PC-9 (cell line): ENCODE data around the gene VDAC1. TPM values are rescaled to one million over a fixed set of nuclear protein-coding genes. Genes with fewer than 3 reads are reported as not detected.
A peak's percentile ranks its signal among the peaks of the same experiment; 100 is the strongest.
"Not testable (repeated sequence)": the region's sequence is repeated elsewhere in the genome, so short reads cannot be mapped to it uniquely, and the experiment has no call there.

Source experiments
- BruUV-seq: library from RNA; stranded (reverse); fragments of 400-500 nt; replicated peaks from 2 replicates; lab custom pipeline; 2021; lab: Mats Ljungman, UMichigan
- CTCF ChIA-PET: fragments of 300-600 bp; sonication (Branson Sonifier 250); formaldehyde crosslinking; loops from one replicate; lab custom pipeline; 2022; ENCODE audit warnings: antibody characterized with exemption; lab: Charles Lee
- POLR2A ChIA-PET: fragments of 300-600 bp; sonication (Branson Sonifier 250); formaldehyde crosslinking; loops from one replicate; lab custom pipeline; 2022; ENCODE audit warnings: antibody characterized with exemption; ENCODE audit not compliant: unreplicated experiment; lab: Charles Lee
- DNase-seq, 2 experiments: peaks; one replicate each; pipeline versions ENCODE4 v3.0.0 to v3.0.0-alpha.2; 2015 to 2022; ENCODE audit warnings: mixed read lengths in 1 of 2
- H2AFZ ChIP-seq: fragments of 200-600 bp; sonication (generic); 2 replicates; pipeline ENCODE4 v1.8.1; 2017; ENCODE audit warnings: antibody characterized with exemption
- H3F3A ChIP-seq: fragments of 200-600 bp; sonication (generic); 2 replicates; pipeline ENCODE4 v1.8.1; 2017; ENCODE audit warnings: antibody characterized with exemption, mild to moderate bottlenecking, low read depth; ENCODE audit not compliant: insufficient read depth
- H3K27ac ChIP-seq: fragments of 200-600 bp; sonication (generic); 2 replicates; pipeline ENCODE4 v1.6.1; 2016; ENCODE audit warnings: mixed run types
- H3K27me3 ChIP-seq: fragments of 200-600 bp; sonication (generic); 2 replicates; pipeline ENCODE4 v1.6.1; 2016; ENCODE audit warnings: low read depth, mixed run types; ENCODE audit not compliant: insufficient read depth
- H3K36me3 ChIP-seq: fragments of 200-600 bp; sonication (generic); 2 replicates; pipeline ENCODE4 v1.6.1; 2016; ENCODE audit warnings: low read depth, mixed run types
- H3K4me1 ChIP-seq: fragments of 200-600 bp; sonication (generic); replicated peaks from 2 replicates; pipeline ENCODE4 v1.6.1; 2016; ENCODE audit warnings: mixed run types; ENCODE audit not compliant: insufficient read depth
- H3K4me2 ChIP-seq: fragments of 200-600 bp; sonication (generic); 2 replicates; pipeline ENCODE4 v1.6.1; 2017; ENCODE audit warnings: mixed run types
- H3K4me3 ChIP-seq: fragments of 200-600 bp; sonication (generic); 2 replicates; pipeline ENCODE4 v1.6.1; 2016; ENCODE audit warnings: mixed run types
- H3K79me2 ChIP-seq: fragments of 200-600 bp; sonication (generic); 2 replicates; pipeline ENCODE4 v1.6.1; 2017; ENCODE audit warnings: low read depth, mixed run types
- H3K9me2 ChIP-seq: fragments of 200-600 bp; sonication (generic); 2 replicates; pipeline ENCODE4 v1.8.1; 2017; ENCODE audit warnings: mild to moderate bottlenecking; ENCODE audit not compliant: insufficient read depth
- H3K9me3 ChIP-seq: fragments of 200-600 bp; sonication (generic); 2 replicates; pipeline ENCODE4 v1.8.1; 2016; ENCODE audit warnings: low read depth; ENCODE audit not compliant: insufficient read depth
- H4K20me1 ChIP-seq: fragments of 200-600 bp; sonication (generic); 2 replicates; pipeline ENCODE4 v1.8.1; 2017; ENCODE audit not compliant: insufficient read depth
- EZH2 ChIP-seq: fragments of 200-600 bp; sonication (generic); IDR thresholded peaks from 2 replicates; pipeline ENCODE4 v1.8.0; 2017; ENCODE audit warnings: antibody characterized with exemption, low read depth
- intact Hi-C: fragments of 100-400 bp; cut with micrococcal nuclease; formaldehyde crosslinking; loops from one replicate; pipeline ENCODE4 v1.10.0; 2022; ENCODE audit not compliant: unreplicated experiment
- total RNA-seq: library from RNA; stranded (reverse); gene quantifications from 2 replicates; pipeline ENCODE4 v1.2.3, GENCODE V29; 2021
- TF ChIP-seq, protein P1 (sequence below): fragments of 200-600 bp; sonication (generic); conservative IDR thresholded peaks from 2 replicates; pipeline ENCODE4 v1.6.1; 2017; ENCODE audit warnings: mixed run types, antibody characterized with exemption, mild to moderate bottlenecking, moderate library complexity

Gene VDAC1
- total RNA-seq, 1 experiment from 2014 or later: 228 TPM

DNA sequence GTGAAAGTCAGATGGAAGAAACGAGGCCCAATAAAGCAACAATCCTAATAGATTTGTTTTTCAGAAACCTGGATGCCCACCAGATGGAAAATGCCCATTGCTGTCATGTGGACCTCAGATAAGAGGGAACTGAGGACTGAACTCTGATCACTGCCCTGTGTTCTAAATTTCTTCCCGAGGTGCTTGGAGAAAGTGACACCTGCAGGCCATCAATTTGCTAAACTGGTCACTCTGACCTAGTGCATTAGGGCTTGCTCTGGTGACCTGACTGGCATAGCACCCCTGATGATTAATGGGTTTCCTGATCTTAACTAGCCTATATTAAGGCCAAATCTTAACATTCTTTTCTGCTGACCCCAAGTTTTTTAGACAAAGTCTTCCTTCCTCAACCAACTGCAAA is 32.4 kb upstream of the VDAC1 start:
- H3K9me2 ChIP-seq: no peaks in the 10 kb centered on the region
- peak overlapping the region; percentile 52 for H3K4me2 ChIP-seq
- H3K36me3 ChIP-seq: no peaks in the 10 kb centered on the region
- H3K27ac ChIP-seq: peak overlapping the region; percentile 48
- intact Hi-C loops: loop anchor here (5.0 kb wide), 2 partner anchors 670 to 925 kb away; no protein-coding TSS in a partner anchor
- no peak for TF ChIP-seq EZH2
- TF ChIP-seq, protein P1, sequence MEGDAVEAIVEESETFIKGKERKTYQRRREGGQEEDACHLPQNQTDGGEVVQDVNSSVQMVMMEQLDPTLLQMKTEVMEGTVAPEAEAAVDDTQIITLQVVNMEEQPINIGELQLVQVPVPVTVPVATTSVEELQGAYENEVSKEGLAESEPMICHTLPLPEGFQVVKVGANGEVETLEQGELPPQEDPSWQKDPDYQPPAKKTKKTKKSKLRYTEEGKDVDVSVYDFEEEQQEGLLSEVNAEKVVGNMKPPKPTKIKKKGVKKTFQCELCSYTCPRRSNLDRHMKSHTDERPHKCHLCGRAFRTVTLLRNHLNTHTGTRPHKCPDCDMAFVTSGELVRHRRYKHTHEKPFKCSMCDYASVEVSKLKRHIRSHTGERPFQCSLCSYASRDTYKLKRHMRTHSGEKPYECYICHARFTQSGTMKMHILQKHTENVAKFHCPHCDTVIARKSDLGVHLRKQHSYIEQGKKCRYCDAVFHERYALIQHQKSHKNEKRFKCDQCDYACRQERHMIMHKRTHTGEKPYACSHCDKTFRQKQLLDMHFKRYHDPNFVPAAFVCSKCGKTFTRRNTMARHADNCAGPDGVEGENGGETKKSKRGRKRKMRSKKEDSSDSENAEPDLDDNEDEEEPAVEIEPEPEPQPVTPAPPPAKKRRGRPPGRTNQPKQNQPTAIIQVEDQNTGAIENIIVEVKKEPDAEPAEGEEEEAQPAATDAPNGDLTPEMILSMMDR: no peak; the same call in 1 of the 2 replicates
- no peak overlapping the region; the same call in 1 of the 2 replicates for H2AFZ ChIP-seq
- no peaks in the 10 kb centered on the region for H3K27me3 ChIP-seq
- H4K20me1 ChIP-seq: no peaks in the 10 kb centered on the region
- H3K9me3 ChIP-seq: no peaks in the 10 kb centered on the region
- no peaks in the 10 kb centered on the region for H3K79me2 ChIP-seq
- H3K4me1 ChIP-seq: peaks cover 51% of the 10 kb centered on the region
- BruUV-seq: no TSS peak
- peak in 1 of 2 experiments; percentile 84 for DNase-seq
- no peak overlapping the region for H3K4me3 ChIP-seq
- peaks cover 31% of the 10 kb centered on the region for H3F3A ChIP-seq
- CTCF ChIA-PET: interaction anchor here (0.5 kb wide), 1 partner anchor 14 kb away, joined by 7 read pairs; no protein-coding TSS in a partner anchor
- POLR2A ChIA-PET: no interaction called here

DNA sequence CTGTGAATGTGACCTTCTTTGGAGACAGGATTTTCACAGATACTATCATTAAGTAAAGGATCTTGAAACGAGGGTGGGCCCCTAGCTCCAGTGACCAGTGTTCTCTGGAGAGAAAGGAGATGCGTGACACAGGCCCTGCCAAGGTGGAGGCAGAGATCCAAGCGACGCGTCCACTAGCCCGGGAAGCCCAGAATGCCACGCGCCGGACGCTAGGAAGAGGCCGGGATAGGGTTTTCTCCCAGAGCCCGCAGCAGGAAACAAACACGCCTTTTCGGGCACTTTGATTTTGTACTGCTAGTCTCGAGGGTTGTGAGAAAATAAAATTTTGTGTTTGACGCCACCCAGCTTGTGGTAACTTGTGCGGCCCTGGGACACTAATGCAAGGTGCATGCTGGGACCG is 29.6 kb upstream of the VDAC1 start:
- Histone ChIP-seq H3K36me3 (no peaks in the 10 kb centered on the region), H3F3A (peaks cover 42% of the 10 kb centered on the region), H3K4me3 (no peak overlapping the region), H3K4me2 (no peak overlapping the region), H3K9me2 (no peaks in the 10 kb centered on the region), H3K4me1 (peaks cover 69% of the 10 kb centered on the region), H2AFZ (no peak overlapping the region), H4K20me1 (no peaks in the 10 kb centered on the region), H3K27ac (no peak overlapping the region), H3K79me2 (no peaks in the 10 kb centered on the region), H3K9me3 (no peaks in the 10 kb centered on the region), H3K27me3 (no peaks in the 10 kb centered on the region)
- DNase-seq: no peak
- BruUV-seq: no TSS peak
- TF ChIP-seq, protein P1: no peak
- TF ChIP-seq EZH2: no peak
- intact Hi-C loops: no loop called here
- CTCF ChIA-PET: interaction anchor here (0.7 kb wide), 1 partner anchor 105 kb away, joined by 3 read pairs; no protein-coding TSS in a partner anchor
- POLR2A ChIA-PET: no interaction called here

DNA sequence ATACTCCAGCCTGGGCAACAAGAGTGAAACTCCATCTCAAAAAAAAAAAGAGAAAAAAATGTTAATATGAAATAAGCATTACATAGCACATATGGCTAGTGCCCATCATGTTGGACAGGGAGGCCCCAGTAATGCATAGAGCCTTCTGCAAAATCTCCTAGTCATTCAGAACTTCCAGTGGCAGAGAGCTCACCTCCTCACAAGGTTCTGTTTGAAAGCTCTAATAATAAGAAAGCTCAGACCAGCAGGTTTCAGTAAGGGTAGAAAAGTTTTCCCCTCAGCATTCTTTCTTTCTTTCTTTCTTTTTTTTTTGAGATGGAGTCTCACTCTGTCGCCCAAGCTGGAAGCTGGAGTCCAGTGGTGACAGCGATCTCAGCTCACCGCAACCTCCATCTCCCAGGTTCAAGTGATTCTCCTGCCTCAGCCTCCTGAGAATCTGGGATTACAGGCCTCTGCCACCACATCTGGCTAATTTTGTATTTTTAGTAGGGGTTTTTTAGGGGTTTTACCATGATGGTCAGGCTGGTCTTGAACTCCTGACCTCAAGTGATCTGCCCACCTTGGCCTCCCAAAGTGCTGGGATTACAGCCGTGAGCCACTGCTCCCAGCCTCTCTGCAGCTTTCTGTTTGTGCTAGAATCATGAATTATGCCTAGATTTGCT is 25.7 kb upstream of the VDAC1 start:
- H2AFZ ChIP-seq, POLR2A ChIA-PET, intact Hi-C loops: not testable (repeated sequence)

More for the DNA sequence above, 25.7 kb upstream of the VDAC1 start:
- Histone ChIP-seq H3K27ac (peak overlapping the region; percentile 94), H3F3A (peaks cover 30% of the 10 kb centered on the region), H3K4me2 (peak overlapping the region; percentile 61; the same call in 1 of the 2 replicates), H3K4me1 (peaks cover 65% of the 10 kb centered on the region)
- H3K27me3 ChIP-seq, H3K4me3 ChIP-seq, H4K20me1 ChIP-seq, CTCF ChIA-PET, H3K9me3 ChIP-seq, H3K36me3 ChIP-seq, DNase-seq, H3K79me2 ChIP-seq, BruUV-seq, H3K9me2 ChIP-seq: not testable (repeated sequence)
